Erythroblast (primary cell): Measurements from ENCODE around the gene ALDH9A1.

ENCODE experiments used
- GATA1 ChIP-seq: IDR thresholded peaks from 2 replicates; pipeline ENCODE4 v1.6.1; 2011; ENCODE audit warnings: low read depth, mild to moderate bottlenecking, control low read depth, low read length, moderate library complexity
- POLR2A ChIP-seq: IDR thresholded peaks from 2 replicates; pipeline ENCODE4 v1.6.1; 2011; ENCODE audit warnings: mild to moderate bottlenecking, low read length

GRCh38 chr1:165726841-165727240, 28.5 kb upstream of the ALDH9A1 start:
- TF ChIP-seq POLR2A = no peak
- TF ChIP-seq GATA1 = no peak
